Measurements from ENCODE around the gene CDON.

Gene CDON

DNA sequence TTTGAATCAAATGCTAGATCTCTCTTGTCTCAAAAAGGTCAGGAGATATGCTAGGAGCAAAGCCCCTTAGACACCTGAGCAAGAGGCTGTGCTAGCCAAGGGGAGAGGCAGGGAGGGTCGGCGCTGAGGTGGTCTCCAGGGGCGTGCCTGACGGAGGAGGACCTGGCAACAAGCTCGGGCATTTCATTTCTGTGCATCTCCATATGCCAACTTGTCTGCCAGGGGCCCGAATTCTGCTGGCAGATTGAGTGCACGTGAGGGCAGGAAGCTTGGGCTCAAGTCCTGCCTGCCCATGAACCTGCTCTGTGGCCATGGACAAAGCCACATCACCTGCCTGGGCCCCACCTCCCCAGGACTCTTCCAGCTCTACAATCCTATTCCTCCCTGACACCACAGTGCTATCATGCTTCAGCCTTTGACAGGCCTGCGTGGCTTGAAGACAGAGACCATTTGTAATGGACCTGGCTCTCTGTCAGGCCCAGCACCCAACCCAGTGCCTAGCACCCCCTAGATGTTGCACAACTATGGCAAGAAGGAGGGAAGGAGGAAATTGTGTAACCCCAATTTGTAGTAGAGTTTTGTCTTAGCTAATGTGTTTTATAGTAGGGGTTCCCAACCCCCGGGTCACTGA, 133.1 kb downstream of the CDON start:
- Histone ChIP-seq H3K79me2 (ENCODE audit: control insufficient read depth, insufficient read depth, low read length) (no peaks in the 10 kb centered on the region), H4K8ac (ENCODE audit: low read depth, low read length) (no peak overlapping the region)

DNA sequence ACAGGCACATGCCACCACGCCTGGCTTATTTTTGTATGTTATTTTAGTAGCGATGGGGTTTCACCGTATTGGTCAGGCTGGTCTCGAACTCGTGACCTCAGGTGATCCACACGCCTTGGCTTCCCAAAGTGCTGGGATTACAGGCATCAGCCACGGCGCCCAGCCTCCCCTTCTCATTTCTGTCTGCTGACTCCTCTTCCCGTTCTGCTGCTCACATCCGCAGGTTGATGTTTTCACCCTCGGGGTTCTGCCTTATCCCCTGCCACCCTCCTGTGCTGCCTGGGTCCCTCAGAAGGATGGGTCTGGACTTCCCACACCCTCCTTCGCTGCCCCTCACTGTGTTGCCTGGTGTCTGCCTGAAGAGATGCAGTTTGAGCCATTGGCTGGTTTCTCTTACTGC, 136.0 kb downstream of the CDON start:
- no peak overlapping the region for H3K27ac ChIP-seq (ENCODE audit: low read depth, low read length)
- no CpG with 5 or more reads among the region's 12 CpGs for WGBS (ENCODE audit: extremely low coverage, insufficient coverage, low lambda C conversion rate)

More for the DNA sequence above, 133.1 kb downstream of the CDON start:
- H3K4me3 ChIP-seq (ENCODE audit: low read length), result no peak overlapping the region
- no peak overlapping the region for H2BK5ac ChIP-seq (ENCODE audit: low read length)
- no peak overlapping the region for H3K4ac ChIP-seq (ENCODE audit: low read depth, low read length)
- H3K4me2 ChIP-seq (ENCODE audit: low read length), result no peak overlapping the region
- no peak overlapping the region for H3K56ac ChIP-seq (ENCODE audit: low read length)
- H3K27me3 ChIP-seq (ENCODE audit: insufficient read depth, low read length, poor library complexity), result no peaks in the 10 kb centered on the region
- no CpG with 5 or more reads among the region's 9 CpGs for WGBS (ENCODE audit: extremely low coverage, insufficient coverage, low lambda C conversion rate)
- no peak overlapping the region for H3K18ac ChIP-seq (ENCODE audit: low read length)
- H3K27ac ChIP-seq (ENCODE audit: low read depth, low read length), result no peak overlapping the region
- no peak overlapping the region for H2AK5ac ChIP-seq (ENCODE audit: low read length)
- H3K36me3 ChIP-seq (ENCODE audit: control insufficient read depth, insufficient read depth, low read length), result no peaks in the 10 kb centered on the region
- no peak overlapping the region for H3K23ac ChIP-seq (ENCODE audit: low read length)
- H3K9ac ChIP-seq (ENCODE audit: low read length), result no peak overlapping the region
- H4K5ac ChIP-seq (ENCODE audit: low read length), result no peak overlapping the region
- DNase-seq, result no peak
- H3K79me1 ChIP-seq (ENCODE audit: low read length), result no peaks in the 10 kb centered on the region
- peaks cover 2% of the 10 kb centered on the region for H3K4me1 ChIP-seq (ENCODE audit: control insufficient read depth, low read depth, low read length)
- H2BK15ac ChIP-seq (replicated peaks; ENCODE audit: low read depth), result no peak overlapping the region
- H2BK120ac ChIP-seq (ENCODE audit: low read depth, low read length), result no peak overlapping the region

DNA sequence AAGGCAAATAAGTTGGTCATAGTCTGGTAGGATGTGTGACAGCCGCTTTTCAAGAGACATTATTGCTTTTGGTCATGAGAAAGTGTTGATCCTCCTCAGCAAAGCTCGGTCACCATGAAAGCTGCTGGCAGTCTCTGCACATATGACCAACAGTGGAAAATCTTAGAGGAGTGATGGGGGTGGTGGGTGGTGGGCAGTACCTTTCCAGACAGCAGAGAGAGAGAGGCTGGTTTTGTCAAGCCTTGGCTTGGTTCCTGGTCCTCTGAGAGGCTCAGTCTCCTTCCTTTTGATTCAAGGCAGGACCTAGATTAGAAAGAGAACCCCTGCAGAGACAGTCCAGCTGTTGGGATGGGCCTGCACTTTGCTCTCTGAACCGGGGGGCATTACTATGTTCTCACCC, 136.9 kb downstream of the CDON start:
- H3K79me1 ChIP-seq (ENCODE audit: low read length), result no peaks in the 10 kb centered on the region
- H2BK120ac ChIP-seq (ENCODE audit: low read depth, low read length), result no peak overlapping the region
- no peak overlapping the region for H4K5ac ChIP-seq (ENCODE audit: low read length)
- WGBS (ENCODE audit: extremely low coverage, insufficient coverage, low lambda C conversion rate), result no CpG with 5 or more reads among the region's 3 CpGs
- no peak overlapping the region for H4K8ac ChIP-seq (ENCODE audit: low read depth, low read length)
- no peak overlapping the region for H3K27ac ChIP-seq (ENCODE audit: low read depth, low read length)
- no peak overlapping the region for H3K56ac ChIP-seq (ENCODE audit: low read length)
- no peak overlapping the region for H2AK5ac ChIP-seq (ENCODE audit: low read length)
- H3K23ac ChIP-seq (ENCODE audit: low read length), result no peak overlapping the region
- H3K4me1 ChIP-seq (ENCODE audit: control insufficient read depth, low read depth, low read length), result no peaks in the 10 kb centered on the region
- H3K4ac ChIP-seq (ENCODE audit: low read depth, low read length), result no peak overlapping the region
- no peak overlapping the region for H3K4me2 ChIP-seq (ENCODE audit: low read length)
- H2BK15ac ChIP-seq (replicated peaks; ENCODE audit: low read depth), result no peak overlapping the region
- H3K9ac ChIP-seq (ENCODE audit: low read length), result no peak overlapping the region
- no peaks in the 10 kb centered on the region for H3K79me2 ChIP-seq (ENCODE audit: control insufficient read depth, insufficient read depth, low read length)
- no peak overlapping the region for H3K4me3 ChIP-seq (ENCODE audit: low read length)
- H3K18ac ChIP-seq (ENCODE audit: low read length), result no peak overlapping the region
- H3K27me3 ChIP-seq (ENCODE audit: insufficient read depth, low read length, poor library complexity), result no peaks in the 10 kb centered on the region
- DNase-seq, result no peak
- no peaks in the 10 kb centered on the region for H3K36me3 ChIP-seq (ENCODE audit: control insufficient read depth, insufficient read depth, low read length)
- no peak overlapping the region for H2BK5ac ChIP-seq (ENCODE audit: low read length)

More for the DNA sequence above, 136.0 kb downstream of the CDON start:
- Histone ChIP-seq H2BK15ac (replicated peaks; ENCODE audit: low read depth) (no peak overlapping the region), H2BK5ac (ENCODE audit: low read length) (no peak overlapping the region), H4K8ac (ENCODE audit: low read depth, low read length) (no peak overlapping the region), H3K4me1 (ENCODE audit: control insufficient read depth, low read depth, low read length) (no peaks in the 10 kb centered on the region), H3K4ac (ENCODE audit: low read depth, low read length) (no peak overlapping the region), H3K36me3 (ENCODE audit: control insufficient read depth, insufficient read depth, low read length) (no peaks in the 10 kb centered on the region), H2BK120ac (ENCODE audit: low read depth, low read length) (no peak overlapping the region), H3K4me2 (ENCODE audit: low read length) (no peak overlapping the region), H3K79me1 (ENCODE audit: low read length) (no peaks in the 10 kb centered on the region), H3K56ac (ENCODE audit: low read length) (no peak overlapping the region), H3K18ac (ENCODE audit: low read length) (no peak overlapping the region), H2AK5ac (ENCODE audit: low read length) (no peak overlapping the region), H3K27me3 (ENCODE audit: insufficient read depth, low read length, poor library complexity) (no peaks in the 10 kb centered on the region), H4K5ac (ENCODE audit: low read length) (no peak overlapping the region), H3K9ac (ENCODE audit: low read length) (no peak overlapping the region), H3K79me2 (ENCODE audit: control insufficient read depth, insufficient read depth, low read length) (no peaks in the 10 kb centered on the region), H3K4me3 (ENCODE audit: low read length) (no peak overlapping the region), H3K23ac (ENCODE audit: low read length) (no peak overlapping the region)
- no peak for DNase-seq

DNA sequence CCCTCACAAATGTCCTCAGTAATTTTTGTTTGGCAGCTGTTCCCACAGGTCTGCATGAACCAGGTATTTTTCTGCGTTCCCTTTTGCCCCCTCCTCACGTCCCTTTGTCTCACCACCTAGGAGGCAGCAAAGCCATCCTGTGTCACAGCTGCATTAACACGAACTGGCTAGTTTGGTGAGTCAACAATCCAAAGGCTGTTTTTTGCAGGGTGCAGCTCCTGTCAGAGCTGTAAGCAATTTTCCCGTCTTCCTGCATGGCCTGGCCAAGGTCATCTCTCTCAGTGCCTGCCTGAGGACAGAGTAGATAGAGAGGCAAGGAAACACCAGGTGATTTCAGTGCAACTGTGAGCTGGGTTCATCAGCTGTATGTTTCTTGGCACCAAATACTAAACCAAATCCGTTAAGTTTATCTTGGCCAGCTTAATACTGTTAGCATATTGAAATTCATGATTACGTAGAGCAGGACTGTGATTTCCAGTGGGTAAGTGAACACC, 137.4 kb downstream of the CDON start:
- H2BK120ac ChIP-seq (ENCODE audit: low read depth, low read length), result no peak overlapping the region
- no CpG with 5 or more reads among the region's 6 CpGs for WGBS (ENCODE audit: extremely low coverage, insufficient coverage, low lambda C conversion rate)
- no peak overlapping the region for H3K27ac ChIP-seq (ENCODE audit: low read depth, low read length)
- peak; percentile 30 for DNase-seq
- H3K27me3 ChIP-seq (ENCODE audit: insufficient read depth, low read length, poor library complexity), result no peaks in the 10 kb centered on the region
- no peak overlapping the region for H2BK15ac ChIP-seq (replicated peaks; ENCODE audit: low read depth)
- no peak overlapping the region for H4K8ac ChIP-seq (ENCODE audit: low read depth, low read length)
- H3K4me2 ChIP-seq (ENCODE audit: low read length), result no peak overlapping the region
- H3K23ac ChIP-seq (ENCODE audit: low read length), result no peak overlapping the region
- H2BK5ac ChIP-seq (ENCODE audit: low read length), result no peak overlapping the region
- no peak overlapping the region for H3K56ac ChIP-seq (ENCODE audit: low read length)
- no peak overlapping the region for H4K5ac ChIP-seq (ENCODE audit: low read length)
- no peaks in the 10 kb centered on the region for H3K4me1 ChIP-seq (ENCODE audit: control insufficient read depth, low read depth, low read length)
- no peak overlapping the region for H3K4me3 ChIP-seq (ENCODE audit: low read length)
- H3K9ac ChIP-seq (ENCODE audit: low read length), result no peak overlapping the region
- no peaks in the 10 kb centered on the region for H3K79me1 ChIP-seq (ENCODE audit: low read length)
- H3K79me2 ChIP-seq (ENCODE audit: control insufficient read depth, insufficient read depth, low read length), result no peaks in the 10 kb centered on the region
- no peak overlapping the region for H2AK5ac ChIP-seq (ENCODE audit: low read length)
- H3K4ac ChIP-seq (ENCODE audit: low read depth, low read length), result no peak overlapping the region
- no peak overlapping the region for H3K18ac ChIP-seq (ENCODE audit: low read length)
- H3K36me3 ChIP-seq (ENCODE audit: control insufficient read depth, insufficient read depth, low read length), result no peaks in the 10 kb centered on the region

DNA sequence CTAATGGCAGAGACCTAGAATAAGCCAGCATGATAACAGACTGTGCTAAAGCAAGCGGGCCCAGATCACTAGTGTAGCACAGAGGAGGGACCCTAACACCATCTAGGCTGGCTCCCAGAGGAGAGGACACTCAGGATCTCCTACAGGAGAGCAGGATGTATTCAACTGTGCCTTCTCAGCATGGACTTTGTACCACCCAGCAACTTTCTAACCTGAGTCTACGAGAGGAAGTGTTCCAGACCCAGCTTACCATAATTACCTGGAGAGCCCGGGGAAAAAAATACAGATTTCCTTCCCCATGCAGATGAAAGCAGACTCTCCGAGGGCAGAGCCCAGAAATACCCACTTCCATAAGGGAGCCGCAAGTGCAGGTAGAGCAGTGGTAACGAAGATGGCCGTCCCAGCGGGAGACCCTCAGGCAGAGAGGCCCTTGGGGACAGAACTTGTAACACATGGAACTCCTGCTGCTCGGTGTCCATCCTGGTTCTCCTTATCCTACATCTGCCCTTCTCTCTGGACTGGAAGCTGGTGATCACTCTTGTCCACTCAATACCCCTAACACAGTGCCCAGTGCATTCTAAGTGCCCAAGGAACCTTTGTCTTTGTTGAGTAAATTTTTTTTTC, 138.2 kb downstream of the CDON start:
- no peak overlapping the region for H3K4ac ChIP-seq (ENCODE audit: low read depth, low read length)
- no peaks in the 10 kb centered on the region for H3K36me3 ChIP-seq (ENCODE audit: control insufficient read depth, insufficient read depth, low read length)
- no peak overlapping the region for H3K4me3 ChIP-seq (ENCODE audit: low read length)
- no CpG with 5 or more reads among the region's 9 CpGs for WGBS (ENCODE audit: extremely low coverage, insufficient coverage, low lambda C conversion rate)
- H2BK5ac ChIP-seq (ENCODE audit: low read length), result no peak overlapping the region
- H2BK120ac ChIP-seq (ENCODE audit: low read depth, low read length), result no peak overlapping the region
- no peak overlapping the region for H2BK15ac ChIP-seq (replicated peaks; ENCODE audit: low read depth)
- H3K18ac ChIP-seq (ENCODE audit: low read length), result no peak overlapping the region
- H4K5ac ChIP-seq (ENCODE audit: low read length), result no peak overlapping the region
- no peak overlapping the region for H2AK5ac ChIP-seq (ENCODE audit: low read length)
- no peak overlapping the region for H3K9ac ChIP-seq (ENCODE audit: low read length)
- H3K4me2 ChIP-seq (ENCODE audit: low read length), result no peak overlapping the region
- H3K4me1 ChIP-seq (ENCODE audit: control insufficient read depth, low read depth, low read length), result no peaks in the 10 kb centered on the region
- no peak overlapping the region for H4K8ac ChIP-seq (ENCODE audit: low read depth, low read length)
- H3K56ac ChIP-seq (ENCODE audit: low read length), result no peak overlapping the region
- no peak overlapping the region for H3K23ac ChIP-seq (ENCODE audit: low read length)
- no peaks in the 10 kb centered on the region for H3K27me3 ChIP-seq (ENCODE audit: insufficient read depth, low read length, poor library complexity)
- no peak for DNase-seq
- H3K79me1 ChIP-seq (ENCODE audit: low read length), result no peaks in the 10 kb centered on the region
- H3K27ac ChIP-seq (ENCODE audit: low read depth, low read length), result no peak overlapping the region
- no peaks in the 10 kb centered on the region for H3K79me2 ChIP-seq (ENCODE audit: control insufficient read depth, insufficient read depth, low read length)
